GM18868 (cell line): ENCODE results near the gene ARHGEF16.

ENCODE experiments used
- ATAC-seq: cut with Tn5 transposase; IDR thresholded peaks from one replicate; pipeline ENCODE4 v1.9.1; 2021; ENCODE audit warnings: mild to moderate bottlenecking, moderate library complexity; ENCODE audit not compliant: unreplicated experiment

The ARHGEF16 gene

DNA sequence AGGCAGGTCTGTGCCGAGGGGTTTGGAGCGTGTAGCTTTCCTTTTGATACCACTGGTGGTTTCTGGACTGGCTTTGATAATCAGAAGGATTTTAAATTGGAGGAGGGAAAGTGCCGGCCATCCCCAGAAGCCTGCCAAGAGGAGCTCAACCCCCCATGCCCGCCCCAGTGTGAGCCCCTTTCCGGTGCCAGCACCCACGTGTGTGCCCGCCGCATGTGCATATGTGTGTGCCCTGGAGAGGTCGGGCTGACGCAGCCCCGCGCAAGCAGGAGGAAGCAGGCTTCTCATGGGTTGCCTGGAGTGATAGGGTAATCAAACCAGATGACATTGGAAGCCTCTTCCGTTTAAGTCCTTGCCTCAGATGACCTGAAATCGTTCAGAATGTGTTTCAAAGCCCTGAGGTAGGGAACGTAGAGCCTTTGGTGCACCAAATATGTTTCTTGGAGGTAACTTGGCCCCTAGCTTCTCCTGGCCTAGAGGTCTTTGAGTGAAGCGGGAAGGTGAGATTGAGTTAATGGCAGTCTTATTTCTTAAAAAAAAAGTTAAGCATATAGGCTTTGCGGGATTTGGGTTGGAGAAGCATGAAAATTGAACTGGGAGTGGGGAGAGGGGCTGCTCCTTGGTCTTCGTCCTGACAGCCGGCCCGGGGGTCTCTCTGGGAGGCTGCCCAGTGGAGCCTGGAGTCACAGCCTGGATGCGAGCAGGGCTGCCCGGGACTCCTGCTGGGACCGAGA, 34.1 kb upstream of the ARHGEF16 start:
- no peak for ATAC-seq

DNA sequence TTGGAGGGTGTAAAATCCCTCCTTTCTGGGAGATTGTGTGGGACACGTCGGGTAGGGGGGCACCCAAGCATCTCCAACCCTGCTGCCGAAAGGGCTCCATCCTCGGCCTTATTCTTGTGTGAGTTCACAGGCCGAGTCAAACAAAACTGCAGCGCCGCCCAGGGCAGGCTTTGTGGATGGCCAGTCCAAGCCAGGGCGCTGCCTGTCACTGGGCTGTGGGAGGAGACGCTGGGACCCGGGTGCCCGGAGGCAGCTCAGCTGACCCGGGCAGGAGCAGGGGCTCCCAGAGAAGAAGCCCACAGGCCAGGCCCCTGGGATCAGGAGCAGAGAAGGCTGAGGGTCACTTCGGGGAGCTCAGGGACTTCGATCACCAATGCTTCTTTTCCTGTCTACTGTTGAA, 31.8 kb upstream of the ARHGEF16 start:
- ATAC-seq, result no peak

DNA sequence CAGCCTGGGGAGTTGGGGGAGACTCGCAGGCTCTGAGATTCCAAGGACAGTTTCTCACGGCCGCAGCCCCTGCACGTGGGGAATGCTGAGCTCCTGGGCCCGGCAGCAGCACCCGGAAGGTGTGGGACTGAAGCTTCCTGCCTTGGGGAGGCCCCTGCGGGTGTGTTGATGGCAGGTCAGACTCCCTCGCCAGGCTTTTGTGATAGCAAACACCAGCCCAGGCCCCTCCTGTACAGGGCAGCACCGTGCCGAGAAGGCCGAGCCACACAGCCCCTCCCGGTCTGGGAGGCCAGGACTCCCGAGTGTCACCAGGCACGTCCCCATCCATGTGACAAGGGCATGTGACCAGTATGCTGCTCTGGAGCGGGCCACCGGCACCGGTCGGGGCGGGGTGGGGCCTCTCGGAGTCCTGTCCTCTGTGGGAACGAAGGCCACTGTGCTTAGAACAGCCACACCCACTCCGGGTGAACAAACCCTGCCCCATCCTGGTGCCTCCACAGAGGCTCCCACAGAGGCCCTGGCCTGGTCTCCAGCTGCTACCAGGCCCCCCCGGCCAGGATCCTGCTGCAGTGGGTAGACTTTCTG, 31.1 kb upstream of the ARHGEF16 start:
- ATAC-seq, result no peak

- ATAC-seq, result no peak
These were observed 30.4 kb upstream of the ARHGEF16 start for GRCh38 chr1:3423896-3424611.

DNA sequence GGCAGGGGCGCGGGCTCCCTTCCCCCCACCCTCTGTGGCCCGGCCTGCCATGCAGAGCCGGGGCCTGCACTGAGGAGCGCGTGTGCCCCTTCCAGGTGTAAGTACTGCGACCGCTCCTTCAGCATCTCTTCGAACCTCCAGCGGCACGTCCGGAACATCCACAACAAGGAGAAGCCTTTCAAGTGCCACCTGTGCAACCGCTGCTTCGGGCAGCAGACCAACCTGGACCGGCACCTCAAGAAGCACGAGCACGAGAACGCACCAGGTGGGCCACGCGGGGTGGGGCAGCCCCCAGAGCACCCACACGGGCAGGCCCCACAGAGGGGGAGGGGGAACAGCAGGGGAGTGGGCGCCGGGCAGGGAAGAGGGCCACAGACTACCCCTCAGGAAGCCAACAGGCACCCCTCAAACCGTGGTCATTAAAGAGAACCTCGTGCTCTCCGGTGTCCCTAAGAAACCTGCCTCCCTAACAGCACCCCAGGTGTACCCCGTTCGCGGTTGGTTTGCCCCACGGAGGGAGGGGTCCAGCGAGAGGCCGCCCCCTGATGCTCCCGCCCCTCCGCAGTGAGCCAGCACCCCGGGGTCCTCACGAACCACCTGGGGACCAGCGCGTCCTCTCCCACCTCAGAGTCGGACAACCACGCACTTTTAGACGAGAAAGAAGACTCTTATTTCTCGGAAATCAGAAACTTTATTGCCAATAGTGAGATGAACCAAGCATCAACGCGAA, 28.8 kb upstream of the ARHGEF16 start:
- no peak for ATAC-seq

DNA sequence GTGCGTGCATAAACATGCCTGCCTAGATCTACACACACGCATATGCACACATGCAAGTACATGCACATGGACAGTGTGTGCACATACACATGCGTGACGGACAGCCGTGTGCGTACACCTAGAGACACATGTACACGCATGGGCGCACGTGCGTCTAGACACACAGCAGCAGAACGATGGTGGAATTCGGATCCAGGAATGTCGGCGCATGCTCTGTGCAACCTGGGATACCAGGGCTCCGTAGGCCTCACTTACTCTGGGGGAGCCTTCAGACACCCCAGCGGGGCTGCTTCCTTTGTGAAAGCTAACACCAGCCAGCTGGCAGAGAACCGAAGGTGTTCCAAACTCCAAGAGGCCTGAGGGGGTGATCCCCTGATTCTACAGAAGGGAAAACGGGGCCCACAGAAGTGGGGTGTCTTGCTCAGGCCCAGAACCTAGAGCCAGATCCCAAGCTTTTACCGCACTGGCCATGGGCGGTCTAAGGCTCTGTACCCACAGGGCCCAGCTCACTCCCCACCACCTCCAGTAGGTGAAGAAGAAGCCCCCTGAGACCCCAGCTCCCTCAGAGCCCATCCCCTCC, 27.4 kb upstream of the ARHGEF16 start:
- no peak for ATAC-seq

DNA sequence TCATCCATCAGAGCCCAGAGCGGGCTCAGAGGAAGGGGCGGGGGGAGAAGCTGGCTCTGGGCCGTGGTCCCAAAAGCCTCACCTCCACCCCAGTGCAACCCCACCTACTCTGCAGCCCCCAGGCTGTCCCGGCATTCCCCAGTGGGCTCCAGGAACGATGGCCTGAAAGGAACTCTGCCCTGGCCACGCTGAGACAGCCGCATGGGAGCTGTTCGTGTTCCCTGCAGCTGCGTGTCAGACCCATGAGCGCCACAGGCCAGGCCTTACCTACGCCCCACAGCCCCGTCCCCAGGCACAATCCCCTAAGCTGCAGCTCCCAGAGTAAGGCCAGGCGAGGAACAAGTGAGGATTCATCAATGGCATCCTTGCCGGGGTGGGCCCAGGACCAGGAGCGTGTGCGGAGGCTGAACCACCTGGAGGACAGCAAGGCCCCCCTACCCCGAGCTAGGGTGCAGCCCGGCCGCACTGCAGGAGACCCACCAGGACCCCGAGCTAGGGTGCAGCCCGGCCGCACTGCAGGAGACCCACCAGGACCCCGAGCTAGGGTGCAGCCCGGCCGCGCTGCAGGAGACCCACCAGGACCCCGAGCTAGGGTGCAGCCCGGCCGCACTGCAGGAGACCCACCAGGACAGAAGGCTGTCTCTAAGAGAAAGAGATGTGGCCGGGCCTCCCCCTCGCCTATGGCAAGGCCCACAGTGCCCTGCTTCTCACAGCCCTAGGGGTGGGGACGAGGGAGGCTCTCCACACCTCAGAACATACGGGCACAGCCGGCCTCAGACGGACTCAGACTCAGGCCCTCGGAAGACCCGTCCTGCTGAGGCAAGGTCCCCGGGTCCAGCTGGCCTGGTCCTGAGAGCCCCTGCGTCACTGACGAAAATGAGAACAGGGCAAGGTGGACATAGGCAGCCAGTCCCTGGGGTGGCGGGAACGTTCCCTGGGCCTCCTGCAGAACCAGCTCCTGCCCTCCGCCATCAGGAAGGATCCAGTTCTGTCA, 26.5 kb upstream of the ARHGEF16 start:
- no peak for ATAC-seq

GRCh38 chr1:3428899-3429298, 25.6 kb upstream of the ARHGEF16 start:
- no peak for ATAC-seq

GRCh38 chr1:3429320-3429719, 25.1 kb upstream of the ARHGEF16 start:
- ATAC-seq, result no peak

DNA sequence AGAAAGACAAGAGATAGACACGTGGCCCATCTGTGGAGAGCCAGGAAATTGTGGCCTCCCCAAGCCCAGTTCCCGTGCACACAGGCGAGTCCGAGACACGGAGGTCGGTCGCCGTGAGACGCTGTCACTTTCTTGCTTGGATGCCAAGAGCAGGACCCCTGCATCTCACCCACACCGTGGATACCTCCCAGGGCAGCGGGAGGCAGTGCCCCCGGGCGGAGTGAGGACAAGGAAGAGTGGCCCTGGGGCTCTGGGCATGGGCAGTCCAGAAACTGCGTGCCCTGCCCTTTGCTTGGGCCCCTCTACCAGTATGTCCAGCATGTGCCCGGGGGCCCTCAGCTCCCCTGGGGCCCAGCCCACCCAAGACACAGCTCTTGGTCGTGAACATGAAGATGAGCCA, 24.7 kb upstream of the ARHGEF16 start:
- ATAC-seq, result no peak

GRCh38 chr1:3430406-3430805, 24.1 kb upstream of the ARHGEF16 start:
- ATAC-seq, result no peak

- ATAC-seq, result no peak
These were observed 23.6 kb upstream of the ARHGEF16 start for GRCh38 chr1:3430820-3431219.

GRCh38 chr1:3431266-3431665, 23.2 kb upstream of the ARHGEF16 start:
- no peak for ATAC-seq

GRCh38 chr1:3431686-3432085, 22.8 kb upstream of the ARHGEF16 start:
- ATAC-seq, result no peak

DNA sequence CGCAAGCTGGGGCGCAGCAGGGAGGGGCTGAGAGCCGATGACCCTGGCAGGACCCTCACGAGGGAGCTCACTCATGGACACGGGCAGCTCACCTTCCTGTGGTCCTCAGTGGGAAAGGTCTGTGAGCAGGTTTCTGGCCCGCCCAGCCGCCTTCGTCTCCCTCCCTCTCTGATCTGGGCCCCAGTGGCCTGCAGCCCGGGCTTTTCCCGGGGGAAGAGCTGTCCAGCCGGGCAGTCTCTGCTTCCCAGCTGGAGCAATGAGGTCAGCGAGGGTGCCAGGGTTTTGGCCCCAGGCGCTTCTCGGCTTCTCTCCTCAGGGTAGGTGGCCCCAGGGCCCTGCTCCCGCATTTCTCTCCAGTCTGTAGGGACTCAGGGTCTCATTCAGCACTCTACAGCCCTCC, 22.2 kb upstream of the ARHGEF16 start:
- ATAC-seq, result no peak

DNA sequence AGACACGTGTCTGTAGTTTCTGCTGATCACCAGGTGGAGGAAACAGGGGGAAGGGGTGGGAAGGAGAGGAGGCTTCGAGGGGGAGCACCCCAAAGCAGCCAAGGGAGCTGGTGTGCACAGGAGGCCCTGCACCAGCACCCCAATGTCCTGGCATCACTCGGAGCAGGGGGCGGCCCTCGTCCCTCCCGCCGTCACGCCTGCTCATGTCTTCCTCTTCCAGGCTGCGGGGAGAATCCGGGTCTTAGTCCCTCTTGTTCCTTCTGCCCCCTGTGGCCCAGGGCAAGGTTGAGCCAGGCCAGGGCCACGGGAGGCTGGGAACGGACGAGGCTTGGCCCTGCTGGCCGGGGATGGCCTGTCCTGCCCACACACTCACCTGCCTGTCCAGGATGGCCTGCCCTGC, 21.4 kb upstream of the ARHGEF16 start:
- ATAC-seq, result no peak

GRCh38 chr1:3433596-3434320, 20.7 kb upstream of the ARHGEF16 start:
- no peak for ATAC-seq

GRCh38 chr1:3434406-3435110, 19.9 kb upstream of the ARHGEF16 start:
- no peak for ATAC-seq

DNA sequence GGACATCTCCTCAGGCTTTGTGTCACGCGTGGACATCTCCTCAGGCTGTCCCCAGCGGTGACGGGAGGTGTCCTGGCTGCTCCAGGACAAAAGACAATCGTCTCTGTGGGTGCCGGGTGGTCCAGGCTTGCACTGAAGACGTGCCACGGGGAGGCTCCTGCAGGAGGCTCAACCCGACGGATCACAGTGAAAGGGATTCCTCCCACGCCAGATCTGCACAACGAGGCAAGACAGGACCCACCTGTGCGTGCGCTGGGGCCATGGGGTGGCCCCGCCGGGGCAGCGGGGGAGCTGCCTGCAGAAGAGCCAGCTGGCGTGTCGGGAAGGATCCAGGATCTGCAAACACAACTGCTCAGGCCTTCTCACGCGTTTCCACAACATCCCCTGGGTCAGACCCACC, 18.8 kb upstream of the ARHGEF16 start:
- ATAC-seq, result no peak
